Measurements from ENCODE around the gene MED17.

The MED17 gene

DNA sequence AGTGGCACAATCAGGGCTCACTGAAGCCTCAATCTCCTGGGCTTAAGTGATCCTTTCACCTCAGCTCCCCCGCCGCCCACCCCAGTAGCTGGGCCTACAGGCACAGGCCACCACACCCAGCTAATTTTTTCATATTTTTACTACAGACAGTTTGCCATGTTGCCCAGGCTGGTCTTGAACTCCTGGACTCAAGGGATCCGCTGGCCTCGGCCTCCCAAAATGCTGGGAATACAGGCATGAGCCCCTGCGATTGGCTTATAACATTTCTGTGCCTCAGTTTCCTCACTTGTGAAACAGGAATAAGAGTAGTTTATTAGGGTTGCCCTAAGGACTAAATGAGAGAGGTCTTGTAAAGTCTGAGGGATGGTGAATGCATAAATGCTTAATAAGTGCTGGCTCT, 65.1 kb downstream of the MED17 start:
- TF ChIP-seq, protein P1, sequence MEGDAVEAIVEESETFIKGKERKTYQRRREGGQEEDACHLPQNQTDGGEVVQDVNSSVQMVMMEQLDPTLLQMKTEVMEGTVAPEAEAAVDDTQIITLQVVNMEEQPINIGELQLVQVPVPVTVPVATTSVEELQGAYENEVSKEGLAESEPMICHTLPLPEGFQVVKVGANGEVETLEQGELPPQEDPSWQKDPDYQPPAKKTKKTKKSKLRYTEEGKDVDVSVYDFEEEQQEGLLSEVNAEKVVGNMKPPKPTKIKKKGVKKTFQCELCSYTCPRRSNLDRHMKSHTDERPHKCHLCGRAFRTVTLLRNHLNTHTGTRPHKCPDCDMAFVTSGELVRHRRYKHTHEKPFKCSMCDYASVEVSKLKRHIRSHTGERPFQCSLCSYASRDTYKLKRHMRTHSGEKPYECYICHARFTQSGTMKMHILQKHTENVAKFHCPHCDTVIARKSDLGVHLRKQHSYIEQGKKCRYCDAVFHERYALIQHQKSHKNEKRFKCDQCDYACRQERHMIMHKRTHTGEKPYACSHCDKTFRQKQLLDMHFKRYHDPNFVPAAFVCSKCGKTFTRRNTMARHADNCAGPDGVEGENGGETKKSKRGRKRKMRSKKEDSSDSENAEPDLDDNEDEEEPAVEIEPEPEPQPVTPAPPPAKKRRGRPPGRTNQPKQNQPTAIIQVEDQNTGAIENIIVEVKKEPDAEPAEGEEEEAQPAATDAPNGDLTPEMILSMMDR (IDR thresholded peaks at IDR 0.05; ENCODE audit: insufficient read depth, missing control alignments), result no peak
- DNase-seq (ENCODE audit: insufficient read length, low spot score), result no peak
- no peak for FAIRE-seq

DNA sequence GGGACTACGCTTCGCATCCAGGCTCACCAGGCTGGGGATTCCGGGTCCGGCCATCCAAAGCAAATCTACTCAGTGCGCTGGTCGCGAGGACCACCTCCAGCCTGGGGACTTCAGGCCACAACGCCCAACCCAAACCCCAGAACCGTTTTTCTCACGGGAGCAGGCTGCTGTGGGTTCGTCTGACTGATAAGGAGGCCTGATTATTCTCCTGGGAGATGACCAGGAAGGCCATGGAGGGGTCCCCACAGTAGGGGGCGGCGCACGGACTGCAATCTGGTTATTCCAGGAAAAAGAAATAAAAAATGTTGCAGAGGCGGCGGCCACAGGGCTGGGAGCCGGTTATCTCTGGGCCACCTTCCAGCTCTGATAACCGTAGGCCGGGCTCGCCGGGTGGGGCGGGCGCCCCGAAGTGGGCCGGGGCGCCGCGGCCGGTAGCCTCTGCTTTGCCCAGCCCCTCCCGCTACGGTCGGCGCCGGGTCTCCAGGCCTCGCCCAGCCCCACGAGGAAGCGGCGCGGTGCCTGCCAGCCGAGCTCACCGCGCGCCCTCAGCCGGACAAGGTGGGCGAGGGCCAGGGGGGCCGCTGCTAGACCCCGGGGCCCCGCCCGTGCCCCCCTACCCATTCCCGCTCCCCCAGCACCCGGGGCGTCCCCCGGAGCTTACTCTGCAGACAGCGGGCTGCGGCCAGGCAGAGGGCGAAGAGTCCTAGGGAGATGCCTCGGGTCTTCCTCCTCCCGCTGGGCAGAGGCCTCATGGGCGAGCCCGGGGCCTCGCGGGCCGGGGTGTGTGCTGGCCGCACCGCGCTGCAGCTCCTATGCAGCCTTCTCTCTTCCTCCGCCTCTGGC, 65.9 kb downstream of the MED17 start:
- no peak for FAIRE-seq
- TF ChIP-seq, protein P1 (IDR thresholded peaks at IDR 0.05; ENCODE audit: insufficient read depth, missing control alignments), result no peak
- no peak for DNase-seq (ENCODE audit: insufficient read length, low spot score)

DNA sequence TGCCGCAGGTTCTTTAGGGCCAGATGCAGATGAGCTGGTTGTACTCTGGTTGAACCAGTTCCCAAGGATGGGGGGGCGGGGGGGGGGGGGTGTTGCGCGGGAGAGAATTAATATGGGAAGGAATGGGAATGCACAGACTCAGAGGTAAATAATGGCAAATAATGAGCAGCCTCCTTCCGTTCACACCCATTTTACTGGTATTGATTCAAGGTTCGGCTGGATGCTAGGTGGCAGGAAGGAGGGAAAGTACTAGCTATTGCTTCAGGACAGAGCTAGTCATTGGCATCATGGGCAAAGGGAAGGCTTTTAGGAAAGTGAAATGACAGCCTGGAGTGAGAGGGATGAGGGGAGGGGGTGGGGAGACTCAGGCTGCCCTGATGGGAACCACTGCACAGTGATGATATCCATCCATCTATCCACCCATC, 66.5 kb downstream of the MED17 start, which contains the start of gene VSTM5:
Gene VSTM5, minus strand, starts transcription at position 25 of the 425 bp plus-strand sequence. CDS start 116 bp downstream, outside the sequence.
- TF ChIP-seq, protein P1 (IDR thresholded peaks at IDR 0.05; ENCODE audit: insufficient read depth, missing control alignments), result no peak
- DNase-seq (ENCODE audit: insufficient read length, low spot score), result no peak
- no peak for FAIRE-seq

DNA sequence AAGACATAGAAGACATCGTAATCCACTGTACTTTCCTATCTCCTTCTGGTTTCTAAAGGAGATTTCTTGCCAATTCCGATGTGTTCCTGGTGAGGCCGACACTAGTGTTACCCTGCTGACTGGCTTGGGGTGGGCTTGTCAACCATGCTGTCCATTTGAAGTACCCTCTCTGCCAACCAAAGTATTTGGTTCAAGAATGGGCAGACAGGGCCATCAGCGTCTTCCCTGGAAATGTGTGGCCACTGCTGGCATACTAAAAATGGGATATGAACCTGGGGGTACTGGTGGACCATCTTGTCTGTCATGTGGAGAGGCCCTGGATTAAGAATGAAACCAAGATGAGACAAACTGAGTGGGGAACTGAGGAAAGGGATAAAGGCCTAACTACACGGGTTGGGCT, 68.2 kb downstream of the MED17 start:
- no peak for FAIRE-seq
- TF ChIP-seq, protein P1 (IDR thresholded peaks at IDR 0.05; ENCODE audit: insufficient read depth, missing control alignments), result no peak
- no peak for DNase-seq (ENCODE audit: insufficient read length, low spot score)

DNA sequence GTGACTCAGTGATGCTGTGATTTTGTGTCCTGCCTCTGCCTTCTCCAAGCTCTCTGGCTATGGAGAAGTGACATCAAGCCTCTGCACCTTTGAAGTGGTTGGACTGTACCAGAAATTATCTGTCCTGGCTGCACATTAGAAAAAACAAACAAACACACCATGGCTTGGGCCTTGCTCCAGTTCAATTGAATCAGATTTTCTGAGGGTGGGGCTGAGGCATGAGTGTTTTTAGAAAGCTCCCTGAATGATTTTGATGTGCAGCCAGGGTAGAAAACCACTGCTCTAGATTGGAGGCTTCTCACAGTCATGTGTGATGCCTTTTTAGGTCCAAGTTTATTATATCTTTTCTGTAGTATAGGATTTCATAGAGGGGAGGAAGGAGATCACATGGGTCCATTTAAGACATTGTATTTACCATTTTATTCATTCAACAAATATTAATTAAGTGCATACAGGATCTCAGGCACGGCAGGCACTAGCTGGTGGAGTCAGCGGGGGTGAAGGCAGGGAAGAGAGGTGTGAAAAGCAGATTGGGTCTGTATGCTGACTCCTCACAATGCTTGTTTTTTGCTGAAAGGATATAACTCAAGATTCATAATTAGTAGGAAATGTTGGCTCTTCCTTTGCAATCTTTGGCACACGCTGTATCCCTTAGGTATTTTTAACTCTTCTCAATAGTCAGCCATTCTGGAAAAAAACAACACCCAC, 73.5 kb downstream of the MED17 start:
- DNase-seq (ENCODE audit: insufficient read length, low spot score) (no peak), FAIRE-seq (no peak)
- TF ChIP-seq, protein P1 (IDR thresholded peaks at IDR 0.05; ENCODE audit: insufficient read depth, missing control alignments), result no peak

DNA sequence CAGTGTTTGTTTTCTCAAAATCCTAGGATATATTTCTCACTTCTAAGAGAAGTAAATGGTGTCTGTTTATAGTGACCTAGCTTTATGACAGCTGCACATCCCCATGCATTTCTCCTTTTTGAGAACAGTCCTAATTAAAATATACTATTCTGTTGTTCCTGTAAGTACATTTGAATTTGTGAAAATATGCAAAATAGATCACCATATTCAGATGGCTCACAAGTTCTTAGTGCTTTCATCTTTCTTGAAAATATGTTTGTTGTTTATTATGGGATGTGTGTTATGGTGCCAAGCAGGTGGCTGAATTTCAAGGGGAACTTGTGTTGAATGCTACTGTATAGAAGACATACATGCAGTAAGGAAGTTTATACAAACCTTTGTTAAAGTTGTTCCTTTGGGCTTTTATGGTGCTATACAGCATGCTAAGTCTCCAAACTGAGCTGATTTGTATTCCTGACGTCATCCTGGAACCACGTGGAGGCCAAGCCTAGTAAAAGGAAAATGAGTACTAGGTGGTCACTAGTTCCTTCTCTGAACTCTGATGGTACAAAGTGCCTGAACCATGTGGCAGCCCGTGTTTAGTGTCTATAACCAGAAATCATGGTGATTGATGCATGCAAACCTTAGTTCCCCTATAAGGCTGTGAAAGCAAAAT, 74.2 kb downstream of the MED17 start:
- FAIRE-seq (no peak), DNase-seq (ENCODE audit: insufficient read length, low spot score) (no peak)
- TF ChIP-seq, protein P1 (IDR thresholded peaks at IDR 0.05; ENCODE audit: insufficient read depth, missing control alignments), result no peak
